Measurements from ENCODE around the gene VIM.
A peak's percentile ranks its signal among the peaks of the same experiment; 100 is the strongest.

Gene VIM

GRCh38 chr10:17229016-17229716 lies 1.1 kb downstream of the VIM start:
- Histone ChIP-seq H4K20me1 (ENCODE audit: insufficient read depth, low read length) (no peaks in the 10 kb centered on the region), H3K79me2 (ENCODE audit: insufficient read depth, low read length) (no peaks in the 10 kb centered on the region), H3K27me3 (ENCODE audit: insufficient read depth, low read length) (peaks cover 7% of the 10 kb centered on the region; the same call in 1 of the 2 replicates), H3K4me3 (ENCODE audit: low read depth, low read length, poor library complexity, severe bottlenecking) (peak overlapping the region; percentile 64), H3K36me3 (ENCODE audit: insufficient read depth, low read length) (no peaks in the 10 kb centered on the region), H3F3A (ENCODE audit: insufficient read depth, low read length) (no peaks in the 10 kb centered on the region), H3K4me2 (ENCODE audit: low read length) (peak overlapping the region; percentile 79), H3K9me3 (ENCODE audit: low read length) (no peaks in the 10 kb centered on the region), H3K9me2 (ENCODE audit: low read depth, low read length) (no peaks in the 10 kb centered on the region), H2AFZ (ENCODE audit: low read length) (no peak overlapping the region), H3K9ac (ENCODE audit: low read length) (no peak overlapping the region), H3K27ac (ENCODE audit: low read depth, low read length, poor library complexity, severe bottlenecking) (no peak overlapping the region), H3K4me1 (ENCODE audit: insufficient read depth, low read length, severe bottlenecking) (peaks cover 34% of the 10 kb centered on the region)
- TF ChIP-seq EZH2 (IDR thresholded peaks at IDR 0.05; ENCODE audit: borderline replicate concordance, low read length) (no peak), CTCF (IDR thresholded peaks at IDR 0.05; ENCODE audit: low read length) (no peak)

GRCh38 chr10:17229717-17229966 lies 1.6 kb downstream of the VIM start:
- H3K9ac ChIP-seq (ENCODE audit: low read length): peak overlapping the region; percentile 59; the same call in 1 of the 2 replicates
- no peaks in the 10 kb centered on the region for H3F3A ChIP-seq (ENCODE audit: insufficient read depth, low read length)
- H3K27me3 ChIP-seq (ENCODE audit: insufficient read depth, low read length): peaks cover 7% of the 10 kb centered on the region; the same call in 1 of the 2 replicates
- peak overlapping the region; percentile 64 for H3K4me3 ChIP-seq (ENCODE audit: low read depth, low read length, poor library complexity, severe bottlenecking)
- H3K4me2 ChIP-seq (ENCODE audit: low read length): peak overlapping the region; percentile 79
- TF ChIP-seq CTCF (IDR thresholded peaks at IDR 0.05; ENCODE audit: low read length) (no peak), EZH2 (IDR thresholded peaks at IDR 0.05; ENCODE audit: borderline replicate concordance, low read length) (no peak)
- H2AFZ ChIP-seq (ENCODE audit: low read length): no peak overlapping the region
- no peaks in the 10 kb centered on the region for H3K9me3 ChIP-seq (ENCODE audit: low read length)
- no peaks in the 10 kb centered on the region for H4K20me1 ChIP-seq (ENCODE audit: insufficient read depth, low read length)
- H3K9me2 ChIP-seq (ENCODE audit: low read depth, low read length): no peaks in the 10 kb centered on the region
- H3K4me1 ChIP-seq (ENCODE audit: insufficient read depth, low read length, severe bottlenecking): peaks cover 34% of the 10 kb centered on the region
- no peaks in the 10 kb centered on the region for H3K79me2 ChIP-seq (ENCODE audit: insufficient read depth, low read length)
- H3K27ac ChIP-seq (ENCODE audit: low read depth, low read length, poor library complexity, severe bottlenecking): no peak overlapping the region
- H3K36me3 ChIP-seq (ENCODE audit: insufficient read depth, low read length): no peaks in the 10 kb centered on the region

GRCh38 chr10:17229967-17230682 lies 2.1 kb downstream of the VIM start:
- peak overlapping the region; percentile 79 for H3K4me2 ChIP-seq (ENCODE audit: low read length)
- H3K9ac ChIP-seq (ENCODE audit: low read length): peak overlapping the region; percentile 59; the same call in 1 of the 2 replicates
- H3K4me1 ChIP-seq (ENCODE audit: insufficient read depth, low read length, severe bottlenecking): peaks cover 34% of the 10 kb centered on the region
- H3K27me3 ChIP-seq (ENCODE audit: insufficient read depth, low read length): peaks cover 7% of the 10 kb centered on the region; the same call in 1 of the 2 replicates
- no peak overlapping the region for H3K27ac ChIP-seq (ENCODE audit: low read depth, low read length, poor library complexity, severe bottlenecking)
- H3K4me3 ChIP-seq (ENCODE audit: low read depth, low read length, poor library complexity, severe bottlenecking): peak overlapping the region; percentile 64
- no peaks in the 10 kb centered on the region for H3K36me3 ChIP-seq (ENCODE audit: insufficient read depth, low read length)
- TF ChIP-seq CTCF (IDR thresholded peaks at IDR 0.05; ENCODE audit: low read length) (no peak), EZH2 (IDR thresholded peaks at IDR 0.05; ENCODE audit: borderline replicate concordance, low read length) (no peak)
- peak overlapping the region; percentile 28; the same call in 1 of the 2 replicates for H2AFZ ChIP-seq (ENCODE audit: low read length)
- H4K20me1 ChIP-seq (ENCODE audit: insufficient read depth, low read length): no peaks in the 10 kb centered on the region
- no peaks in the 10 kb centered on the region for H3F3A ChIP-seq (ENCODE audit: insufficient read depth, low read length)
- H3K9me2 ChIP-seq (ENCODE audit: low read depth, low read length): no peaks in the 10 kb centered on the region
- H3K9me3 ChIP-seq (ENCODE audit: low read length): no peaks in the 10 kb centered on the region
- no peaks in the 10 kb centered on the region for H3K79me2 ChIP-seq (ENCODE audit: insufficient read depth, low read length)
